ENCODE data around the gene RHOF.
"Not testable (repeated sequence)": the region's sequence is repeated elsewhere in the genome, so short reads cannot be mapped to it uniquely, and the experiment has no call there.

Gene RHOF

DNA sequence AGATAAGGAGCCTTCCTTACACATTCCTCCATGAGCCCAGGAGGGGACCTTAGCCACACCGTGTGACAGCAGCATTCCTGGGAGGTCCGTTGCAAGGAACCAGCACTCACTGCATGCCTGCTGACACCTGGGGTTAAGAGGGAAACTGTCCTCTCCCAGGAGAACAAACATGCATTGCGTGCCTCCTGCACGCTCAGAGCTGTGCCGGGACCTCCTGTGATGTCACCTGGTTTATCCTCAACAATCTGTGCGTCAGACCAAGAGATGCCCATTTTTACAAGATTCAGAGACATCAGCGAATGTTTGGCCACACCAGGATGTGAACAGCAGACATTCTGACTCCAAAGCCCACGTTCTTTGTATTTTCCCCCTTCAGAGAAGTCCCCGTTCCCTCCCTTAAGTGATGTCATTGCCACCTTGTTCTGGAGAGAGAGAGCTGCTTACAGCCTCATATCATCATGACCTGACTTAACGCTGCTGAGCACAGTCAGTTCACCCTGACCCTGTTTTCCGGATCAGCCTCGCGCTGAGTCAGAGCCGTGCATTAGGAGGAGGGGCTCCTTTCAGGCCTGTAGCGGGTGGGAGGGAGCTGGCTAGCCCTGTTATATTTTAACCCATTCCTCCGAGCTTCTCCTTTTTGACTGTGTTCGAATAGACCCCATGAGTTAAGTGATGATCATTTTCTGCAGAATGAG lies 44.8 kb downstream of the RHOF start:
- no peak for DNase-seq (ENCODE audit: low read depth in 2 of 2)

DNA sequence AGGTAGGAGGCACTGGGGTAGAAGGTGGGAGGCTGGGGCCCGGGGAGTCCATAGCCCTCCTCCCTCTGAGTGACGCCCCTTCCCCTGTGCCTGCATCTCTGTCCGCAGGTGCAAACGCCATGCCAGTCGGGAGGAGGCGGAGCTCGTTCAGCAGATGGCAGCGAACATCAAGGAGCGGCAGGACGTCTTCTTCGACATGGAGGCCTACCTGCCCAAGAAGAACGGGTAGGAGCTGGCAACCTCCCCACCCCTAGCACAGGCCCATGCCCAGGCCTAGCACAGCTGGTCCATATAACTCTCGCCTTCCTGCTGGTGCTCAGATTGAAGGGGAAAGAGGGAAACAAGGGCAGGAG lies 45.3 kb downstream of the RHOF start:
- DNase-seq (ENCODE audit: low read depth in 2 of 2): no peak

DNA sequence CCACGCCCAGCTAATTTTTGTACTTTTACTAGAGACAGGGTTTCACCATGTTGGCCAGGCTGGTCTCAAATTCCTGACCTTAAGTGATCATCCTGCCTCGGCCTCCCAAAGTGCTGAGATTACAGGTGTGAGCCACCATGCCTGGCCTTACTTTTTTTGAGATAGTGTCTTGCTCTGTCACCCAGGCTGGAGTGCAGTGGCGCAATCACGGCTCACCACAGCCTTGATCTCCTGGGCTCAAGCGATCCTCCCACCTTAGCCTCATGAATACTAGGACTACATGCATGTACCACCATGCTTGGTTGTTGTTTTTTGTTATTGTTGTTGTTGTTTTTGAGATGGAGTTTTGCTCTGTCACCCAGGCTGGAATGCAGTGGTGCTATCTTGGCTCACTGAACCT lies 47.9 kb downstream of the RHOF start:
- not testable (repeated sequence) for DNase-seq (ENCODE audit: low read depth in 2 of 2)

DNA sequence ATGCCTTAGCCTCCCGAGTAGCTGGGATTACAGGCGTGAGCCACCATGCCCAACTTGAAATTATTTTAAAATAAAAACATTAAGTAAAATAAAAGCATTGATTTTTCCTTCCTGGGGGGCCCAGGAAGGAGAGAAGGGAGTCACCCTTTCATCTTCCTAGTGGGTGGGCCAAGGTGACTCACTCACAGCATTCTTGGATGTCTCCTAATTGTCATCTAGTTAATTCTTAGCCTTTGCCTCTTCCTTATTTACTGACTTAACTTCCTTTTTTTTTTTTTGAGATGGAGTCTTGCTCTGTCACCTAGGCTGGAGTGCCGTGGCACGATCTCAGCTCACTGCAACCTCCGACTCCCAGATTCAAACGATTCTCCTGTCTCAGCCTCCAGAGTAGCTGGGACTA lies 51.7 kb downstream of the RHOF start:
- no peak for DNase-seq (ENCODE audit: low read depth in 2 of 2)

DNA sequence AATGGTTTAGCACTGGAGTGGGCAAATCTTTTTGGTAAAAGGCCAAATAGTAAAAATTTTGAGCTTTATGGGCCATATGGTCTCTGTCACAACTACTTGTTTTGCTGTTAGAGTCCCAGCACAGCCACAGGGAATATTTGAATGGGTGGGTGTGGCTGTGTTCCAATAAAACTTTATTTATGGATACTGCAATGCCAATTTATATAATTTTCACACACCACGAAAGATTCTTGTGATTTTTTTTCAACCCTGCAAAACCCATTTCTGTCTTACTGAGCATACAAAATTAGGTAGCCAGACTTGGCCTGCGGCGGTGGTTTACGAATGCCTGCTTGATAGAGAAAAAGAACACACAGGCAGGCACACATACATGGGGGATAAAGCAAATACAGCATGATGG lies 52.6 kb downstream of the RHOF start:
- no peak for DNase-seq (ENCODE audit: low read depth in 2 of 2)

- DNase-seq (ENCODE audit: low read depth in 2 of 2): no peak
Measured at GRCh38 chr12:121738340-121738858, 55.1 kb downstream of the RHOF start.

DNA sequence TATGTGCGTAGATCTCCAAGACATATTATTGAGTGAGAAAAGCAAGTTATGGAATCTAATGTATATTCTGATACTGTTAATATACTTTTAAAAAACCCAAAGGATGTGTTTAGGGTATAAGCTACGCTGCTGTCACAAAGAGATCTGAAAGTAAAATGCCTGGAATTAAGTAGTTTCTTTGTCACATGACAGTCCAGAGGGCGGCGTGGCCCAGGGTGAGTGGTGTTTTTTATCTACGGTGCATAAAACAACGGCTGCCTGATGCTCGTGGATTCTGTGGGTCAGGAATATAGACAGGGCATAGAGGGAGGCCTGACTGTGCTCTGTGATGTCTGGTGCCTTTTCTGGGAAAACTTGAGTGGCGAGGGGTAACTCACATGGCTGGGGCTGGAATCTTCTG lies 59.6 kb downstream of the RHOF start:
- no peak for DNase-seq (ENCODE audit: low read depth in 2 of 2)

- no peak for DNase-seq (ENCODE audit: low read depth in 2 of 2)
Measured at GRCh38 chr12:121731473-121731872, 62.0 kb downstream of the RHOF start.

GRCh38 chr12:121729021-121729420 lies 64.5 kb downstream of the RHOF start:
- no peak for DNase-seq (ENCODE audit: low read depth in 2 of 2)
